DND-41 (cell line): Measurements from ENCODE around the gene NUDT8.

Experiments
- ATAC-seq: fragments of 200-7000 bp; cut with Tn5 transposase; 3 replicates; pipeline ENCODE4 v1.9.1; 2021; ENCODE audit warnings: low read depth; ENCODE audit not compliant: insufficient read depth
- DNase-seq: peaks from one replicate; pipeline ENCODE4 v3.0.0-alpha.2; 2020
- H2AFZ ChIP-seq: 2 replicates; pipeline ENCODE4 v1.6.0; 2012; ENCODE audit warnings: low read depth, low read length
- H3K27ac ChIP-seq: 2 replicates; pipeline ENCODE4 v1.5.1; 2012; ENCODE audit warnings: low read length, inconsistent platforms
- H3K27me3 ChIP-seq: fragments of 200-600 bp; sonication (generic); 2 replicates; pipeline ENCODE4 v1.6.0; 2012; ENCODE audit warnings: low read length, mild to moderate bottlenecking, inconsistent platforms; ENCODE audit not compliant: insufficient read depth, poor library complexity
- H3K36me3 ChIP-seq: 2 replicates; pipeline ENCODE4 v1.5.1; 2012; ENCODE audit warnings: low read length, inconsistent platforms; ENCODE audit not compliant: insufficient read depth
- H3K4me1 ChIP-seq: 2 replicates; pipeline ENCODE4 v1.5.1; 2012; ENCODE audit warnings: mild to moderate bottlenecking, low read length; ENCODE audit not compliant: insufficient read depth
- H3K4me2 ChIP-seq: 2 replicates; pipeline ENCODE4 v1.6.0; 2012; ENCODE audit warnings: mild to moderate bottlenecking, moderate library complexity, low read length, inconsistent platforms; ENCODE audit not compliant: insufficient read depth
- H3K4me3 ChIP-seq, 2 experiments: fragments of 200-600 bp in 1 of 2; shearing (Covaris generic) in 1 of 2; 2 replicates each; pipeline ENCODE4 v1.5.1; 2012 to 2016; ENCODE audit warnings: inconsistent platforms in 2 of 2, low read length in 2 of 2, mild to moderate bottlenecking in 2 of 2, low read depth in 1 of 2, moderate library complexity in 1 of 2
- H3K79me2 ChIP-seq: 2 replicates; pipeline ENCODE4 v1.6.0; 2012; ENCODE audit warnings: low read length, inconsistent platforms; ENCODE audit not compliant: insufficient read depth
- H3K9ac ChIP-seq: 2 replicates; pipeline ENCODE4 v1.6.0; 2012; ENCODE audit warnings: low read depth, mild to moderate bottlenecking, inconsistent platforms, low read length, moderate library complexity
- H3K9me3 ChIP-seq: 2 replicates; pipeline ENCODE4 v1.5.1; 2012; ENCODE audit warnings: low read length, moderate library complexity, mild to moderate bottlenecking, inconsistent platforms; ENCODE audit not compliant: insufficient read depth, severe bottlenecking
- H4K20me1 ChIP-seq: 2 replicates; pipeline ENCODE4 v1.6.0; 2012; ENCODE audit warnings: low read length; ENCODE audit not compliant: insufficient read depth
- CTCF ChIP-seq: IDR thresholded peaks from 2 replicates; pipeline ENCODE4 v1.5.1; 2012; ENCODE audit warnings: borderline replicate concordance, low read length, moderate library complexity, mild to moderate bottlenecking; ENCODE audit not compliant: poor library complexity, severe bottlenecking; ENCODE audit errors: extremely low read depth
- EZH2 ChIP-seq: IDR thresholded peaks from 3 replicates; pipeline ENCODE4 v1.6.1; 2012; ENCODE audit warnings: borderline replicate concordance, low read depth, mild to moderate bottlenecking, moderate library complexity, low read length, inconsistent platforms; ENCODE audit not compliant: severe bottlenecking

NUDT8 gene

GRCh38 chr11:67577951-67578350 lies 51.8 kb downstream of the NUDT8 start:
- Histone ChIP-seq H3K27me3 (peaks cover 5% of the 10 kb centered on the region), H3K36me3 (no peaks in the 10 kb centered on the region), H3K4me2 (no peak overlapping the region), H2AFZ (no peak overlapping the region), H4K20me1 (no peaks in the 10 kb centered on the region), H3K79me2 (peaks cover 5% of the 10 kb centered on the region), H3K27ac (no peak overlapping the region), H3K9ac (no peak overlapping the region), H3K4me3 (no peak overlapping the region), H3K9me3 (no peaks in the 10 kb centered on the region), H3K4me1 (peaks cover 13% of the 10 kb centered on the region)
- no peak for TF ChIP-seq EZH2
- TF ChIP-seq CTCF: no peak
- no peak for ATAC-seq
- DNase-seq: no peak
